Neural progenitor cell (in vitro differentiated cells): ENCODE measurements around the gene SCAP.

Experiments used
- CTCF ChIP-seq: fragments of 200-600 bp; sonication (generic); IDR thresholded peaks from 2 replicates; pipeline ENCODE4 v1.5.1; 2017; ENCODE audit warnings: antibody characterized with exemption, mild to moderate bottlenecking
- EZH2 ChIP-seq: fragments of 200-600 bp; sonication (generic); IDR thresholded peaks from 2 replicates; pipeline ENCODE4 v1.6.1; 2017; ENCODE audit warnings: antibody characterized with exemption, mild to moderate bottlenecking, moderate library complexity

GRCh38 chr3:47420044-47420430 lies 55.7 kb downstream of the SCAP start:
- TF ChIP-seq CTCF (no peak), EZH2 (no peak)
